Stomach smooth muscle (tissue), 2 donors: ENCODE results near the gene GTF2H4.

Experiments
- H3K27ac ChIP-seq: one replicate; pipeline ENCODE4 v1.7.0; 2013; ENCODE audit warnings: mild to moderate bottlenecking, low read length, inconsistent platforms
- H3K27me3 ChIP-seq, 2 donors: one replicate each; pipeline ENCODE4 v1.7.0; 2013; ENCODE audit warnings: low read length in 2 of 2; ENCODE audit not compliant: insufficient read depth in 2 of 2, control insufficient read depth in 1 of 2
- H3K36me3 ChIP-seq, 2 donors: one replicate each; pipeline ENCODE4 v1.7.0; 2013; ENCODE audit warnings: low read length in 2 of 2; ENCODE audit not compliant: control insufficient read depth in 2 of 2, insufficient read depth in 2 of 2
- H3K4me1 ChIP-seq: one replicate; pipeline ENCODE4 v1.7.0; 2013; ENCODE audit warnings: low read length; ENCODE audit not compliant: control insufficient read depth, insufficient read depth
- H3K4me3 ChIP-seq, 2 donors: one replicate each; pipeline ENCODE4 v1.7.0; 2013; ENCODE audit warnings: low read length in 2 of 2
- H3K9ac ChIP-seq, 2 donors: one replicate each; pipeline ENCODE4 v1.7.0; 2013; ENCODE audit warnings: low read length in 2 of 2, mild to moderate bottlenecking in 1 of 2
- H3K9me3 ChIP-seq, 2 donors: one replicate each; pipeline ENCODE4 v1.7.0; 2013; ENCODE audit warnings: low read length in 2 of 2; ENCODE audit not compliant: control insufficient read depth in 2 of 2
- donor health status: healthy.
- donor health status: Pancreatic carcinoma.

Gene GTF2H4

GRCh38 chr6:30960907-30961673 lies 53.1 kb downstream of the GTF2H4 start:
- no peak overlapping the region for H3K9ac ChIP-seq
- H3K4me1 ChIP-seq: no peaks in the 10 kb centered on the region
- H3K27ac ChIP-seq: no peak overlapping the region
- H3K27me3 ChIP-seq: peaks cover 5 to 18% of the 10 kb centered on the region in 2 donors
- no peaks in the 10 kb centered on the region for H3K9me3 ChIP-seq
- H3K36me3 ChIP-seq: no peaks in the 10 kb centered on the region
- H3K4me3 ChIP-seq: no peak overlapping the region

DNA sequence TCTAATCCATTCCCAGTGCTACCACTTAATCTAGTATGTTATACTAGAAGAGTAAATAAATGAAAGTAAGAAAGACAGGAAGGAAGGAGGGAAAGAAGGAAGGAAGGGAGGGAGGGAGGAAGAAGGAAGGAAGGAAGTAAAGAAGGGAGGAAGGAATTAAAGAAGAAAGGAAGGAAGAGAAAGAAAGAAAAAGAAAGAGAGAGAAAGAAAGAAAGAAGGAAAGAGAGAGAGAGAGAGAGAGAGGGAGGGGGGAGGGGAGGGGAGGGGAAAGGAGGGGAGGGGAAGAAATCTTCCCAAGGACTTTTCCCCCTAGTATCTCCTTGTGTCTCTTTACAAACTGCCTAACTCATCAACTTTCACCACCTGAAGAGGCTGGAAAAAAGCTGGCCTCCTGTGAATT lies 54.7 kb downstream of the GTF2H4 start:
- H3K4me1 ChIP-seq: no peaks in the 10 kb centered on the region
- H3K27ac ChIP-seq: no peak overlapping the region
- H3K4me3 ChIP-seq: no peak overlapping the region
- no peaks in the 10 kb centered on the region for H3K9me3 ChIP-seq
- peaks cover 0 to 11% of the 10 kb centered on the region in 2 donors for H3K27me3 ChIP-seq
- no peak overlapping the region for H3K9ac ChIP-seq
- no peaks in the 10 kb centered on the region for H3K36me3 ChIP-seq

DNA sequence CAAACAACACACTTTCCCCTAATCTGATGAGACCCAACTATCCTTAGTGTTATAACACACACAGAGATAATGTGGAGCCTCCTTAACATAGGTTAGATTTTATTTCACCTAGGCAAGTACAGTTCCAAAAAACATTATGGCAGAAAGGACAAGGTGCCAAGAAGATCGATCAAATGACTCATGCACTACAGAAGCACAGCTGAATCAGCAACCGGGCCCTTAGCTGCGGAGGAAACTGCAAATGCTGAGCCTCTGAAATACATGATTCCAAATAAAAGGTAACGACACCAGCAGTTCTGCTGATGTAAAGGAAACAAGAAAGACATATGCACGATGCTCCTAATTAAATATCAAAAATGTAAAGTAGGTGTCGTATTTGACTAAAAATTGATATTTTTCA lies 55.6 kb downstream of the GTF2H4 start:
- H3K9me3 ChIP-seq: no peaks in the 10 kb centered on the region
- peaks cover 0 to 8% of the 10 kb centered on the region in 2 donors for H3K27me3 ChIP-seq
- H3K4me1 ChIP-seq: no peaks in the 10 kb centered on the region
- no peak overlapping the region for H3K27ac ChIP-seq
- no peak overlapping the region for H3K4me3 ChIP-seq
- H3K9ac ChIP-seq: no peak overlapping the region
- no peaks in the 10 kb centered on the region for H3K36me3 ChIP-seq
